HTERT RPE-1 (cell line): ENCODE measurements around the gene ITPR1.

ENCODE experiments used
- in situ Hi-C: fragments of 300-500 bp; cut with MboI; formaldehyde crosslinking; loops from 4 replicates; pipeline ENCODE4 v1.14.3; 2020; ENCODE audit warnings: low sequenced_read_pairs

ITPR1 gene

GRCh38 chr3:4710191-4710590 lies 217.0 kb downstream of the ITPR1 start:
- in situ Hi-C loops: loop anchor here (25.0 kb wide), 1 partner anchor 327 kb away; no protein-coding TSS in a partner anchor

- in situ Hi-C loops: loop anchor here (25.0 kb wide), 1 partner anchor 326 kb away; no protein-coding TSS in a partner anchor
These were observed 218.5 kb downstream of the ITPR1 start for GRCh38 chr3:4711680-4711992.

DNA sequence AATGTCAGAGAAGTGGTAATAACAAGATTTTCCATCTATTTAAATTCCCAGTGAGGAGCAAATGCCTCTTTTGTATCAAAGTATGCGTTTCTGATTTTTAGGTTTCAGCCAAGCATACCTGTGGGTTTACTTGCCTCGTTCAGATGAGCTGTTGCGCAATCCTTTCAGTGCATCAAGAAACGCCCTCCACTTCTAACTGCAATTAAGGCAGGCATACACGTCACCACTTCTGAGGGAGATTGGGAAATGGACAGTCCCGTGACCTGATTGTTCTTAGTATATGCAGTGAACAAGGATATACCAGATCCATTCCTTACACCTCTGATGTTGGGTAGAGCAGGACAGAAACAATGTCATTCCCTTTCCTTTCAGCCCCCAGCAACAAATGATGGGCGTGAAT lies 219.0 kb downstream of the ITPR1 start:
- in situ Hi-C loops: loop anchor here (25.0 kb wide), 1 partner anchor 325 kb away; no protein-coding TSS in a partner anchor

- in situ Hi-C loops: loop anchor here (25.0 kb wide), 1 partner anchor 323 kb away; no protein-coding TSS in a partner anchor
These were observed 220.9 kb downstream of the ITPR1 start for GRCh38 chr3:4714045-4714444.

DNA sequence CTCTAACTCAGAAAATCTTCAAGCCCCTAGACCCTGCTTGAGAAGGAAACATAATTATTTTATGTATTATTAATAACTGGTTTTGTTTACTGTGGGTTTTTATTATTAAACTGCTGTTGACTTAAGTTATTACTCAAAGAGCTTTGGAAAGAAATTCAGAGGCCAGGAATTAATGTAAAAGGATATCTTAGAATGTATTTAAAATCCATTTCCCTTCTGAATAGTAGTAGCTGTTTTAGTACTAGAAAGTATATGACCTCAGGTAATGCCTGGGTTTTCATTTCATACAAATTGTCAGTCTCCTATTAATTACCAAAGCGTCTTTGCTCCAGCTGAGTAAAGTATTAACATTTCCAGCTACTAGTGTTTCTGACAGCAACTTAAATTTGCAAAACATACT lies 223.1 kb downstream of the ITPR1 start:
- in situ Hi-C loops: loop anchor here (25.0 kb wide), 1 partner anchor 321 kb away; no protein-coding TSS in a partner anchor

- in situ Hi-C loops: loop anchor here (25.0 kb wide), 1 partner anchor 320 kb away; no protein-coding TSS in a partner anchor
These were observed 223.7 kb downstream of the ITPR1 start for GRCh38 chr3:4716706-4717362.

DNA sequence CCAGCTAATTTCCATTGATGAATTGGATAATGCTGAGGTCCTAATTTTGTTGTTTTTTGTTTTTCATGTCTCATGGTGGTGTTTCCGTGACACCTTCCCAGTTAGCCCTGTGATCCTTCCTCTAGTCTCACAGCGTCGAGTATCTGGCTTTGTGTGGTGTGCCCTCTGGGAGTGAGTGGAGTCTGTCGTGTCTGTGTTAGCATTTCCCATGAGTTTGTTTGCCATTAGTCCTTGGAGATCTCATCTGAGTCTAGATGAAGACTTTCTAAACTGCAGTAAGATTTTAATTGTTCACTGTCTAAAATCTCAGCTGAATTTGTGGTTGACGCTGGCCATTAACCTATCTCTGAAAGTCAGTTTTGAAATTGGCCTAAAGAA lies 224.2 kb downstream of the ITPR1 start:
- in situ Hi-C loops: loop anchor here (25.0 kb wide), 1 partner anchor 320 kb away; no protein-coding TSS in a partner anchor

DNA sequence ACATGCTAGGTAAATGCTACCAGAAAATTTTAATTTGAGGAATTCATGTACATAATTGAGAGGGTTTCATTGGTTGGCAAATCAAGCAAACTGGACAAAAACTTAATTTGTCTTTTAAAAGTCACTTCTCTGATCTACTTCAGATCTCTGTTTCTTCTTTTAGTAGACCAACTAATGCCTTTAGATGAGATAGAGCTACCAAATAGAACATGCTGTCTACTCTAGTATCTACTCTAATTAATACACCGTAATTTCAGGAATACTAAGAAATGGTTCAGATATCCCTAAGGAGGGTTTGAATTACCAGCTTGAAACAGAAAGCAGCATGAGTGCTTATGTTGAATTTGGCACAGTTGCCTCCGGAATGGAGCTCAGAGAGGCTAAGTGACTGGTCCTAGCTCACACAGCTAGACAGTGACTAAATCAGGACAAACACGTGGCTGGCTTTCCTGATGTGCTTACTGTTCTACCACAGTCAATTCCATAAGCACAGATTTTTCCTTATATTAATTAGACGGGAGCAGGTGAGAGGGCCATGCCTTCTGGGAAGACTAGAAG lies 225.1 kb downstream of the ITPR1 start:
- in situ Hi-C loops: loop anchor here (25.0 kb wide), 1 partner anchor 319 kb away; no protein-coding TSS in a partner anchor

DNA sequence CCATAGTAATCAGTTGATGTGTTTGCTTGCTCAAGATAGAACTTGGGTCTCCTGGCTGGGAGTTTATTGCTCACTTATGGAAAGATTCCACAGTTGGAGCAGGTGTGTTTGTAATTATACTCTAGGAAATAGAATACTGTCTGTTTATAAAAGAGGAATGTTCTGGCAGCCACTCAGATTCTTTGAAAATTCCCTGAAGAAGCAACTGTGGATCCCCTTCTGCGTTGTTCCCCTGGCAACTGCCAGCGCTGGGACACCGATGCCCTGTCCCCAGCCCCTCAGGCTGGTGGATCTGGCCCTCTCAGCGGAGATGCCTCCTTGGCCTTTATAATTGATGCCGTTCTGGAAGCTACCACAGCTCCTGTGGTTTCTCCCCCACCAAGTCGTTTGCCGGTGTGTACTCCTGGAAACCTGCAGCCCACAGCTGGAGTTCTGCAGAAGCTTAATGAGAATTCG lies 225.9 kb downstream of the ITPR1 start:
- in situ Hi-C loops: loop anchor here (25.0 kb wide), 1 partner anchor 318 kb away; no protein-coding TSS in a partner anchor

DNA sequence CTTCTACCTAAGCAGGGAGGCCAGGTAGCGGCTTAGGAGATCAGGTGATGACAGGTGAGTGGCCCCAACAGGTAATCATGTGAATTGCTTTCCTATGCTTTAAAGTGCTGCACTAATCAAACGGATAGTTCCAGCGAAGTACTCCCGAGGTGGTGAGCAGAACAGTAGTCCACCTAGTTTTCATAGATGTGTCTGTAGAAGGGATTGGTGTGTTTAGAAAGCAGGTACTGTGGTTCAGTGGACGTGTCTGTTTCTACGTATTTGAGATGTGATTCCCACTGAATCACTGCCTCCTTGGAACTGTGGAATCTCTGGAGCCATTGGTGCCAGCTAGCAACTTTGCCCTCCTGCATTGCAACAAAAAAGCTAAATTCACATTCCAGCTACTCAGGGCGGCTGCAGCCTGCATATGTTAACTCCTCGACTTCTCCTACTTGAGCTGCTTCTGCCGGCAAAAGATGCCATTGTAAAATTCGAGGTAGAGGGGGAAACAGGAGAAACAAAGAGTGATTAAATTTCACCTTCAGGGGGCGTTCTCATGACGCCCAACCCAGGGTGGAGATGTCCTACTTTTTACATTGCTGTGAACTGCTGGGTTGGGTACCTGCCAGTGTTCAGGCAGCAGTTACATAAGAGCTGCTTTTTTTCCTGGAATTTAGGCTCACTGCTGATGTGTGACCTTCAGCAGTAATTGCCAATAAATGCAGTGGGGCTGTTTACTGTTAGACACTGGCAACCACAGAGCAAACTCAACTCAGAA lies 227.3 kb downstream of the ITPR1 start:
- in situ Hi-C loops: loop anchor here (25.0 kb wide), 1 partner anchor 317 kb away; no protein-coding TSS in a partner anchor

- in situ Hi-C loops: loop anchor here (25.0 kb wide), 1 partner anchor 316 kb away; no protein-coding TSS in a partner anchor
These were observed 228.4 kb downstream of the ITPR1 start for GRCh38 chr3:4721511-4721911.

- in situ Hi-C loops: loop anchor here (25.0 kb wide), 1 partner anchor 315 kb away; no protein-coding TSS in a partner anchor
These were observed 229.0 kb downstream of the ITPR1 start for GRCh38 chr3:4722103-4722502.

DNA sequence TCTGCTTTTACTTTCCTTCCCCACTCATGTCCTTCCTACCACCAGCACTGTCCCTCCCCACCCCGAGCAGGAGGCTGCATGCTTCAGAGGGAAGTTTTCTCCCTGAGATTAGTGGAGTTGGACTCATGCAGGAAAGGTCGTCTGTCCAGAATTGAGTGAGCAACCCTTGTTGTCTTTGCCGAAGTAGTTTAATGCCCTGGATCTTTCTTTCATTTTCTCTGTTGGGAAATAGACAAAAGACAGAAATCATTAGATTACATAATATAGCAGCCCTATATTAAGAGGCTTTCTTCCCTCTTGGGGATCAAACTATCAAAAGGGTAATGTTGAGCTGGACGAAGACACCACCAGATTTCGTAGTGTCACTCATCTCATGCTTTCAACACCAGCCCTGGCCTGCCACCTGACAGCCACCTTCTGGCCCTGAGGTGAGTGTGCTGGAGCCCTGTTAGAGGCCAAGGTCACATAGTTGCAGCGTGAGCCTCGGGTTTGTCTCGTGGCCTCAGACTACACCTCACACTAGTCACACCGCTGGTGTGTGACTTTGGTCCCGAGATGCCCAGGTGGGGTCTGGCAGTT lies 231.0 kb downstream of the ITPR1 start:
- in situ Hi-C loops: loop anchor here (25.0 kb wide), 1 partner anchor 313 kb away; no protein-coding TSS in a partner anchor

GRCh38 chr3:4726549-4726948 lies 233.4 kb downstream of the ITPR1 start:
- in situ Hi-C loops: no loop called here

GRCh38 chr3:4729061-4729973 lies 236.2 kb downstream of the ITPR1 start:
- in situ Hi-C loops: no loop called here

GRCh38 chr3:4730719-4731118 lies 237.6 kb downstream of the ITPR1 start:
- in situ Hi-C loops: no loop called here

DNA sequence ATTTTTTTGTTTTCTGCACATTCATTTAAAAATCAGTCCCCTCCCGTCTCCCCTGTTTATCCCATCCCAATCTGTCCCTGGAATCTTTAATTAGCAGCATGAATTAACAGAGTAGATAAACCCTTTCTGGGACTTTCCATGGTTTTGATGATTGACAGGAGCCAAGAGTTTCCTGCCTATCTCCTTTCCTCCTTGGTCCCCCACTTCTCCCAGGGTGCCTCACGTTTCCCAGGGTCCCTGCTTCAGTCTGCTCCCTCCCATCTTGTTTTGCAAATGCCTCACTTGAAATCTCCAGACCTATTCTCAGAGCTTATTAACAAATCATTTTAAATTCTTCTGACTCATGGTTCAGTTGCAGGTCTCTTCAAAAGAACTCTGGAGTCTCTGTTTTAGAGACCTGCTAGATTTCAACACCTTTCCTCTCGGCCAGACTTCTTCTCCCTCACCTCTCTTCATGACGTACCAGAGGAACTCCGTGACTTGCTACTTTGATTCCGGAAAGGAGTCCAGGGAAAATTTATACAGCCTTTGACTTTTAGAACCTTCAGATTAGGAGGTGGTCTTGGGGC lies 238.5 kb downstream of the ITPR1 start:
- in situ Hi-C loops: no loop called here

GRCh38 chr3:4732925-4733324 lies 239.8 kb downstream of the ITPR1 start:
- in situ Hi-C loops: no loop called here

GRCh38 chr3:4734454-4734853 lies 241.3 kb downstream of the ITPR1 start:
- in situ Hi-C loops: no loop called here

- in situ Hi-C loops: no loop called here
These were observed 242.1 kb downstream of the ITPR1 start for GRCh38 chr3:4735243-4735642.
